ENCODE results near the gene KLHL29. TPM values are rescaled to one million over a fixed set of nuclear protein-coding genes. Genes with fewer than 3 reads are reported as not detected.

The KLHL29 gene
- total RNA-seq, 2 donors from 2014 or later, result 1.0 to 2.4 TPM

DNA sequence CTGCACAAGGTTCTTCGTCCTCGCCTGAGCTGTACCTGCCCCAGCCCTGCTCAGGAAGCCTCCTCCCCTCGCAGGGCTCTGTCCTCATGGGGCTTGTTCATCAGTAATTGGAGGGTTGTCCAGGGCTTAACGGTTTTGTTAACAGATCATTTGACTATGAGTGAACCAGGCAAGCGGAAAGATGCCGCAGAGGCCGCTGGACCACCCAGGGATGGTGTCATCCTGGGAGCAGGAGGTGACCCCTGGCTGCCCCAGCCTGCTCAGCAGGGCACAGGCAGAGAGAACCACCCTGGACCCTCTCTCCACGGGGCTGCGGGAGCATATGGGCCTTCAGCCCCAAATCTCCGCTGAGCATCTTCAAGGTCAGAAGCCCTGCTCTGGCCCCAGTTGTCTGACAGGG is 264.3 kb downstream of the KLHL29 start:
- H3K4me3 Mint-ChIP-seq, result no peak overlapping the region
- peaks cover 5% of the 10 kb centered on the region for H3K4me1 Mint-ChIP-seq
- 95% methylated on average over 8 to 10 of the region's 10 CpGs for WGBS, 2 experiments (ENCODE audit: insufficient coverage in 1 of 2, insufficient read length in 1 of 2)
- DNase-seq, result no peak
- H3K27me3 Mint-ChIP-seq (ENCODE audit: insufficient read depth), result no peaks in the 10 kb centered on the region
- TF ChIP-seq, protein P1, sequence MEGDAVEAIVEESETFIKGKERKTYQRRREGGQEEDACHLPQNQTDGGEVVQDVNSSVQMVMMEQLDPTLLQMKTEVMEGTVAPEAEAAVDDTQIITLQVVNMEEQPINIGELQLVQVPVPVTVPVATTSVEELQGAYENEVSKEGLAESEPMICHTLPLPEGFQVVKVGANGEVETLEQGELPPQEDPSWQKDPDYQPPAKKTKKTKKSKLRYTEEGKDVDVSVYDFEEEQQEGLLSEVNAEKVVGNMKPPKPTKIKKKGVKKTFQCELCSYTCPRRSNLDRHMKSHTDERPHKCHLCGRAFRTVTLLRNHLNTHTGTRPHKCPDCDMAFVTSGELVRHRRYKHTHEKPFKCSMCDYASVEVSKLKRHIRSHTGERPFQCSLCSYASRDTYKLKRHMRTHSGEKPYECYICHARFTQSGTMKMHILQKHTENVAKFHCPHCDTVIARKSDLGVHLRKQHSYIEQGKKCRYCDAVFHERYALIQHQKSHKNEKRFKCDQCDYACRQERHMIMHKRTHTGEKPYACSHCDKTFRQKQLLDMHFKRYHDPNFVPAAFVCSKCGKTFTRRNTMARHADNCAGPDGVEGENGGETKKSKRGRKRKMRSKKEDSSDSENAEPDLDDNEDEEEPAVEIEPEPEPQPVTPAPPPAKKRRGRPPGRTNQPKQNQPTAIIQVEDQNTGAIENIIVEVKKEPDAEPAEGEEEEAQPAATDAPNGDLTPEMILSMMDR (conservative IDR thresholded peaks at IDR 0.05), result no peak
- H3K27ac Mint-ChIP-seq, result no peak overlapping the region
- no peaks in the 10 kb centered on the region for H3K36me3 ChIP-seq (ENCODE audit: control insufficient read depth, insufficient read depth, low read length)
- no peaks in the 10 kb centered on the region for H3K9me3 ChIP-seq (ENCODE audit: control insufficient read depth, low read length)
- no peaks in the 10 kb centered on the region for H3K9me3 Mint-ChIP-seq
- H3K9ac ChIP-seq (ENCODE audit: extremely low read depth, low read length, poor library complexity, severe bottlenecking), result no peak overlapping the region
- no peaks in the 10 kb centered on the region for H3K4me1 ChIP-seq (ENCODE audit: control insufficient read depth, insufficient read depth, low read length)
- H3K4me3 ChIP-seq (ENCODE audit: low read length), result no peak overlapping the region
- no peaks in the 10 kb centered on the region for H3K36me3 Mint-ChIP-seq (ENCODE audit: low read depth)
- H3K27me3 ChIP-seq (ENCODE audit: control insufficient read depth, insufficient read depth, low read length, poor library complexity, severe bottlenecking), result no peaks in the 10 kb centered on the region
- H3K27ac ChIP-seq (ENCODE audit: low read depth, low read length), result no peak overlapping the region

DNA sequence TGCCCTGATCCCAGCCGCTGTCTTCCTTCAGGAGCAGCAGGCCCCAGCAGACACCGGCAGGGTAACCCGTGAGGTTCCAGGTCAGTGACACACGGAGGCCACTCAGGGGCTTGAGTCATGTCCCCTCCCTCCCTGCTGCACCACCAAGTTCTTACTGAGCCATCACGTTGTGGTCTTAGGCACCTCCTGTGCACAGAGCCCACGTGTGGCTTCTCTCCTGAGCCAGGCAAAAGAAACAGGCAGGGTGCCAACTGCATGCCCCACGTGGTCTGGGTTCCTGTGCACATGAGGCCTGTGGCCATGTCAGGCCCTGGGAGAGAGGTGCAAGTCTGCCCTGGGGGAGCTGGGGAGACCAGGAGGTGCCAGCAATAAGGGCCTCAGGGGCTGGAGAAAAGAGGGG is 264.8 kb downstream of the KLHL29 start:
- Mint-ChIP-seq H3K27me3 (ENCODE audit: insufficient read depth) (no peaks in the 10 kb centered on the region), H3K36me3 (ENCODE audit: low read depth) (no peaks in the 10 kb centered on the region), H3K9me3 (no peaks in the 10 kb centered on the region), H3K4me1 (peaks cover 5% of the 10 kb centered on the region), H3K27ac (no peak overlapping the region), H3K4me3 (no peak overlapping the region)
- no peaks in the 10 kb centered on the region for H3K9me3 ChIP-seq (ENCODE audit: control insufficient read depth, low read length)
- no peak for DNase-seq
- no peaks in the 10 kb centered on the region for H3K4me1 ChIP-seq (ENCODE audit: control insufficient read depth, insufficient read depth, low read length)
- H3K36me3 ChIP-seq (ENCODE audit: control insufficient read depth, insufficient read depth, low read length), result no peaks in the 10 kb centered on the region
- no peak overlapping the region for H3K9ac ChIP-seq (ENCODE audit: extremely low read depth, low read length, poor library complexity, severe bottlenecking)
- no peak overlapping the region for H3K27ac ChIP-seq (ENCODE audit: low read depth, low read length)
- no peak overlapping the region for H3K4me3 ChIP-seq (ENCODE audit: low read length)
- 89 to 91% methylated on average over 5 to 7 of the region's 7 CpGs for WGBS, 2 experiments (ENCODE audit: insufficient coverage in 1 of 2, insufficient read length in 1 of 2)
- TF ChIP-seq, protein P1 (conservative IDR thresholded peaks at IDR 0.05), result no peak
- H3K27me3 ChIP-seq (ENCODE audit: control insufficient read depth, insufficient read depth, low read length, poor library complexity, severe bottlenecking), result no peaks in the 10 kb centered on the region

DNA sequence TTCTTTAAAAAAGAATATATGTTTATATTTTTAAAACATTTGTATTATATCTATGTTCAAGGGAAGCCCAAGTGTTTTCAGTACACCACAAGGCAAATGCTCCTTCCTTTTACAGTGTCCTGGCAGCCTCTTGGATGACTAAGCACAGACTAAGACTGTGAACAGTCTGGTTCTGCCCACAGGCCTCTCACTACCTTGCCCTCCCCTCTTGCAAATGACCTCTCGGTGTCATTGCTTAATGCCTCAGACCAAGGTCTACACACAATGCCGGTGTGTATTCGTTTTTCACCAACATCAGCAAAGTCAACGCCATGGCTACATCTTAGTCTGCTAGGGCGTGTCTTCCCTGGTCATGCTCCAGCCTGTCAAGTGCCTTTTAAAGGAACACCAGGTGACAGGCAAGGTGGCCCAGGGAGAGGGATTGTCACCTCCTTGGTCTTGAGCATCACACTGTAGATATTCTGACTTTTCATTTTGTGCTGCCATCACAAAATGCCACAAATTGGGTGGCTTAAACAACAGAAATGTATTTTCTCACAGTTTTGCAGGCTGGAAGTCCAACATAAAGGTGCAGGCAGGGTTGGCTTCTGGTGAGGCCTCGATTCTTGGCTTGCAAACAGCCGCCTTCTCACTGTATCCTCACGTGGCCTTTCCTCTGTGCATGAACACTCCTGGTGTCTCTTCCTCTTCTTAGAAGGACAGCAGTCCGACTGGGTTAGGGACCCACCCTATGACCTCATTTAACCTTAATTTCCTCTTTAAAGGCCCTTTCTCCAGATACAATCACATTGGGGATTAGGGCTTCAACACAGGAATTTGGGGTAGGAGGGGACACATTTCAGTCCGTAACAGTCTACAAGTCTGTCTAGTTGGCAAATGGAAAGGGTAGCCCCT is 266.5 kb downstream of the KLHL29 start:
- no peaks in the 10 kb centered on the region for H3K4me1 ChIP-seq (ENCODE audit: control insufficient read depth, insufficient read depth, low read length)
- no peak for DNase-seq
- H3K9me3 Mint-ChIP-seq, result no peaks in the 10 kb centered on the region
- no peak overlapping the region for H3K4me3 Mint-ChIP-seq
- H3K36me3 ChIP-seq (ENCODE audit: control insufficient read depth, insufficient read depth, low read length), result no peaks in the 10 kb centered on the region
- no peaks in the 10 kb centered on the region for H3K27me3 Mint-ChIP-seq (ENCODE audit: insufficient read depth)
- no peaks in the 10 kb centered on the region for H3K4me1 Mint-ChIP-seq
- H3K27ac Mint-ChIP-seq, result no peak overlapping the region
- no peak overlapping the region for H3K9ac ChIP-seq (ENCODE audit: extremely low read depth, low read length, poor library complexity, severe bottlenecking)
- no peak overlapping the region for H3K4me3 ChIP-seq (ENCODE audit: low read length)
- no peaks in the 10 kb centered on the region for H3K36me3 Mint-ChIP-seq (ENCODE audit: low read depth)
- TF ChIP-seq, protein P1 (conservative IDR thresholded peaks at IDR 0.05), result no peak
- WGBS, 2 experiments (ENCODE audit: insufficient coverage in 1 of 2, insufficient read length in 1 of 2), result 88 to 91% methylated on average over 8 to 10 of the region's 10 CpGs
- H3K27ac ChIP-seq (ENCODE audit: low read depth, low read length), result no peak overlapping the region
- no peaks in the 10 kb centered on the region for H3K9me3 ChIP-seq (ENCODE audit: control insufficient read depth, low read length)
- H3K27me3 ChIP-seq (ENCODE audit: control insufficient read depth, insufficient read depth, low read length, poor library complexity, severe bottlenecking), result no peaks in the 10 kb centered on the region

All from endodermal cell (in vitro differentiated cells).